ENCODE measurements around the gene USP21.

The USP21 gene

GRCh38 chr1:161190962-161191521 lies 31.7 kb downstream of the USP21 start:
- no peak overlapping the region for H3K9ac ChIP-seq (ENCODE audit: low read length)
- peaks cover 30% of the 10 kb centered on the region for H3K4me1 ChIP-seq (ENCODE audit: low read length)
- no peak for DNase-seq
- H3K79me2 ChIP-seq (ENCODE audit: low read length): no peaks in the 10 kb centered on the region
- no peak overlapping the region for H3K4me3 ChIP-seq (ENCODE audit: low read length)
- H3K4me2 ChIP-seq (ENCODE audit: low read depth, low read length): no peak overlapping the region
- H3K27me3 ChIP-seq (replicated peaks; ENCODE audit: insufficient read depth, low read length): no peaks in the 10 kb centered on the region
- no peak overlapping the region for H2AFZ ChIP-seq (ENCODE audit: low read length)
- no peaks in the 10 kb centered on the region for H3K36me3 ChIP-seq (replicated peaks; ENCODE audit: insufficient read depth, low read length)
- peaks cover 15% of the 10 kb centered on the region for H3F3A ChIP-seq (ENCODE audit: insufficient read depth, low read length)
- no peaks in the 10 kb centered on the region for H3K9me2 ChIP-seq (replicated peaks; ENCODE audit: insufficient read depth, low read length)
- H3K9me3 ChIP-seq (replicated peaks; ENCODE audit: insufficient read depth, low read length): no peaks in the 10 kb centered on the region
- TF ChIP-seq CTCF (IDR thresholded peaks at IDR 0.05; ENCODE audit: low read length): no peak
- TF ChIP-seq EZH2 (optimal IDR thresholded peaks at IDR 0.05; ENCODE audit: low read depth, low read length): no peak
- TF ChIP-seq EZH2phosphoT487 (IDR thresholded peaks at IDR 0.05; ENCODE audit: low read length): no peak
- H4K20me1 ChIP-seq (ENCODE audit: insufficient read depth, low read length): no peaks in the 10 kb centered on the region
- H3K27ac ChIP-seq (ENCODE audit: low read length): no peak overlapping the region

- DNase-seq: no peak
- Histone ChIP-seq H3K27ac (ENCODE audit: low read length) (no peak overlapping the region), H4K20me1 (ENCODE audit: insufficient read depth, low read length) (no peaks in the 10 kb centered on the region), H3K9me3 (replicated peaks; ENCODE audit: insufficient read depth, low read length) (no peaks in the 10 kb centered on the region), H3F3A (ENCODE audit: insufficient read depth, low read length) (peaks cover 5% of the 10 kb centered on the region; the same call in 1 of the 2 replicates), H3K9ac (ENCODE audit: low read length) (no peak overlapping the region), H2AFZ (ENCODE audit: low read length) (peak overlapping the region; percentile 86), H3K79me2 (ENCODE audit: low read length) (no peaks in the 10 kb centered on the region), H3K9me2 (replicated peaks; ENCODE audit: insufficient read depth, low read length) (no peaks in the 10 kb centered on the region), H3K4me1 (ENCODE audit: low read length) (peaks cover 20% of the 10 kb centered on the region), H3K4me3 (ENCODE audit: low read length) (no peak overlapping the region), H3K36me3 (replicated peaks; ENCODE audit: insufficient read depth, low read length) (no peaks in the 10 kb centered on the region), H3K4me2 (ENCODE audit: low read depth, low read length) (no peak overlapping the region), H3K27me3 (replicated peaks; ENCODE audit: insufficient read depth, low read length) (no peaks in the 10 kb centered on the region)
- no peak for TF ChIP-seq EZH2 (optimal IDR thresholded peaks at IDR 0.05; ENCODE audit: low read depth, low read length)
- no peak for TF ChIP-seq EZH2phosphoT487 (IDR thresholded peaks at IDR 0.05; ENCODE audit: low read length)
- TF ChIP-seq CTCF (IDR thresholded peaks at IDR 0.05; ENCODE audit: low read length): no peak
Observed at GRCh38 chr1:161191971-161192370, 32.7 kb downstream of the USP21 start.

DNA sequence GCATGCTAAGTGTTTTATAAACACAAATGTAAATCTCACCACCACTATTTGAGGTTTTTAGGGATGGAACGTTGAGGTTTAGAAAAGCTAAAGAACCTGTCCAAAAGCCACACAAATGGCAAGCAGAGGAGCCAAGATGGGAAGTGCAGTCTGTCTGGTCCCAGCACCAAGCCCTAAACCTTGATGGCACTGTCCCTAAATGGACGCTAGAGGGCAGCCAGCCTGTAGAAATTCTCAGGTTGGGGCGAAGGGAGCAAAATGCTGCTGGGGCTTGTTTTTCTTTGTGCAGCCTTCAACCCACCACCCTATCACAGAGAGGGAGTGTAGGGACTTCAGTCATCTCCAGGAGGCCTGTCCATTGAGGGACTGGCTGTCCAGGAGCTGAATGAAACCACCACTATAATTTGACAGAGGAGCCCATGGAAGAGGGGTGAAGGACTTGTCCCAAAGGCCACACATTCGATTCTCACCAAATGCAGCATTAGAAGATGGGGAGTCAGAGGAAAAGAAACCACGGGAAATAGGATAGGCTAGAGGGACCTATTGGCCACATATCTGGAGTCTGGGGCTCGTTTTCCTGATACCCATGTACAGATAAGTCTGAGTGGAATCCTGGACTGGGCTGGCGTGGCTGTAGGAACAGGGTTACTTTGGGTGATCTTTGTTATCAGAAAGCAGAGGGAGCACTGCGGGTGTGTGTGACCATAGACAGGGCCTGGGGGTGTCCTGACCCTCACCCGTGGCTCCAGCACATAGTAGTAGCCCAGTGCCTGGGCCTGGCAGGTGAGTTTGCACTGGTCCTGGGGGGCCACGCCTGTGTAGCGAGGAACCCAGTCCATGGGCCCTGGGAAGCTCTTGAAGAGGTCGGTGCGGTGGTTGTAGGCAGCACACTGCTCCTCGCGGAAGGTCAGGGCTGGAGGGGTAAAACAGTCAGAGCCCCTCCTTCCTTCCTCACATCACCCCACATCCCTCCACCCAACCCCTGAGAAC lies 33.5 kb downstream of the USP21 start:
- Histone ChIP-seq H3F3A (ENCODE audit: insufficient read depth, low read length) (0 out of 2 replicates have a peak, but pooled peaks cover 4% of the 10 kb centered on the region), H3K4me2 (ENCODE audit: low read depth, low read length) (peak overlapping the region; percentile 25; the same call in 1 of the 2 replicates), H3K79me2 (ENCODE audit: low read length) (no peaks in the 10 kb centered on the region), H3K9ac (ENCODE audit: low read length) (peak overlapping the region; percentile 4; the same call in 1 of the 2 replicates), H3K36me3 (replicated peaks; ENCODE audit: insufficient read depth, low read length) (no peaks in the 10 kb centered on the region), H3K4me1 (ENCODE audit: low read length) (peaks cover 13% of the 10 kb centered on the region), H3K9me3 (replicated peaks; ENCODE audit: insufficient read depth, low read length) (no peaks in the 10 kb centered on the region), H3K27ac (ENCODE audit: low read length) (no peak overlapping the region), H3K27me3 (replicated peaks; ENCODE audit: insufficient read depth, low read length) (no peaks in the 10 kb centered on the region), H4K20me1 (ENCODE audit: insufficient read depth, low read length) (no peaks in the 10 kb centered on the region), H3K9me2 (replicated peaks; ENCODE audit: insufficient read depth, low read length) (no peaks in the 10 kb centered on the region), H3K4me3 (ENCODE audit: low read length) (no peak overlapping the region), H2AFZ (ENCODE audit: low read length) (peak overlapping the region; percentile 86)
- DNase-seq: peak; percentile 89
- TF ChIP-seq EZH2phosphoT487 (IDR thresholded peaks at IDR 0.05; ENCODE audit: low read length) (no peak), EZH2 (optimal IDR thresholded peaks at IDR 0.05; ENCODE audit: low read depth, low read length) (no peak), CTCF (IDR thresholded peaks at IDR 0.05; ENCODE audit: low read length) (peak; percentile 99)

Data from MM.1S (cell line).